ENCODE measurements around the gene TMPRSS9.

The TMPRSS9 gene

GRCh38 chr19:2440515-2440914 is 80.5 kb downstream of the TMPRSS9 start:
- Histone ChIP-seq H3K4me3 (ENCODE audit: insufficient read depth in 1 of 2, low read depth in 1 of 2, low read length in 2 of 2) (no peak overlapping the region), H2AK5ac (ENCODE audit: low read length, severe bottlenecking) (no peak overlapping the region), H4K8ac (ENCODE audit: low read length) (no peak overlapping the region), H2BK15ac (ENCODE audit: low read depth, poor library complexity, severe bottlenecking) (no peak overlapping the region), H3K18ac (ENCODE audit: low read depth in 1 of 2, low read length in 2 of 2) (no peak overlapping the region), H3K14ac (ENCODE audit: low read length in 2 of 2) (no peak overlapping the region), H2BK5ac (ENCODE audit: low read depth, low read length, poor library complexity, severe bottlenecking) (no peak overlapping the region), H3K4me1 (ENCODE audit: control insufficient read depth, insufficient read depth, low read depth, low read length) (no peaks in the 10 kb centered on the region), H2BK12ac (ENCODE audit: low read length in 2 of 2) (no peak overlapping the region), H2BK120ac (ENCODE audit: low read depth, low read length) (no peak overlapping the region), H3K23ac (ENCODE audit: low read length in 2 of 2) (no peak overlapping the region), H3K79me1 (replicated peaks; ENCODE audit: low read length, poor library complexity, severe bottlenecking) (peaks cover 57% of the 10 kb centered on the region), H3K4me2 (ENCODE audit: low read length, poor library complexity, severe bottlenecking) (no peak overlapping the region), H4K91ac (ENCODE audit: low read length) (no peak overlapping the region), H3K27ac (ENCODE audit: low read length, poor library complexity, severe bottlenecking) (no peak overlapping the region), H3K4ac (ENCODE audit: low read depth in 1 of 2, low read length in 2 of 2) (no peak overlapping the region), H3K9me3 (ENCODE audit: control insufficient read depth, low read length) (no peaks in the 10 kb centered on the region), H2AFZ (ENCODE audit: low read depth, low read length) (no peak overlapping the region), H3K27me3 (ENCODE audit: control insufficient read depth in 1 of 2, insufficient read depth in 1 of 2, low read length in 2 of 2) (no peaks in the 10 kb centered on the region), H3K9ac (ENCODE audit: low read length) (no peak overlapping the region), H3K36me3 (ENCODE audit: control insufficient read depth in 1 of 2, insufficient read depth in 2 of 2, low read depth in 1 of 2, low read length in 2 of 2) (peaks cover 38 to 70% of the 10 kb centered on the region in 2 experiments)
- no peak for DNase-seq
- 100% methylated on average over 1 of the region's 1 CpG for WGBS

- DNase-seq = no peak
- H2AFZ ChIP-seq (ENCODE audit: low read depth, low read length) = no peak overlapping the region
- no peak overlapping the region for H2AK5ac ChIP-seq (ENCODE audit: low read length, severe bottlenecking)
- H3K9me3 ChIP-seq (ENCODE audit: control insufficient read depth, low read length) = no peaks in the 10 kb centered on the region
- H2BK12ac ChIP-seq (ENCODE audit: low read length in 2 of 2) = no peak overlapping the region
- no peak overlapping the region for H4K8ac ChIP-seq (ENCODE audit: low read length)
- no peak overlapping the region for H3K4me3 ChIP-seq (ENCODE audit: insufficient read depth in 1 of 2, low read depth in 1 of 2, low read length in 2 of 2)
- H3K4ac ChIP-seq (ENCODE audit: low read depth in 1 of 2, low read length in 2 of 2) = no peak overlapping the region
- no peak overlapping the region for H3K14ac ChIP-seq (ENCODE audit: low read length in 2 of 2)
- no peaks in the 10 kb centered on the region for H3K27me3 ChIP-seq (ENCODE audit: control insufficient read depth in 1 of 2, insufficient read depth in 1 of 2, low read length in 2 of 2)
- H3K23ac ChIP-seq (ENCODE audit: low read length in 2 of 2) = no peak overlapping the region
- no peak overlapping the region for H2BK5ac ChIP-seq (ENCODE audit: low read depth, low read length, poor library complexity, severe bottlenecking)
- no peak overlapping the region for H3K18ac ChIP-seq (ENCODE audit: low read depth in 1 of 2, low read length in 2 of 2)
- H4K91ac ChIP-seq (ENCODE audit: low read length) = no peak overlapping the region
- H3K36me3 ChIP-seq (ENCODE audit: control insufficient read depth in 1 of 2, insufficient read depth in 2 of 2, low read depth in 1 of 2, low read length in 2 of 2) = peaks cover 38 to 70% of the 10 kb centered on the region in 2 experiments
- peaks cover 2% of the 10 kb centered on the region for H3K4me1 ChIP-seq (ENCODE audit: control insufficient read depth, insufficient read depth, low read depth, low read length)
- H3K9ac ChIP-seq (ENCODE audit: low read length) = no peak overlapping the region
- H2BK15ac ChIP-seq (ENCODE audit: low read depth, poor library complexity, severe bottlenecking) = no peak overlapping the region
- H3K4me2 ChIP-seq (ENCODE audit: low read length, poor library complexity, severe bottlenecking) = no peak overlapping the region
- peaks cover 55% of the 10 kb centered on the region for H3K79me1 ChIP-seq (replicated peaks; ENCODE audit: low read length, poor library complexity, severe bottlenecking)
- H3K27ac ChIP-seq (ENCODE audit: low read length, poor library complexity, severe bottlenecking) = no peak overlapping the region
- WGBS = 97% methylated on average over 26 of the region's 26 CpGs
- H2BK120ac ChIP-seq (ENCODE audit: low read depth, low read length) = no peak overlapping the region
Observed at GRCh38 chr19:2441096-2441752, 81.2 kb downstream of the TMPRSS9 start.

- H3K4me2 ChIP-seq (ENCODE audit: low read length, poor library complexity, severe bottlenecking) = no peak overlapping the region
- peaks cover 26 to 64% of the 10 kb centered on the region in 2 experiments for H3K36me3 ChIP-seq (ENCODE audit: control insufficient read depth in 1 of 2, insufficient read depth in 2 of 2, low read depth in 1 of 2, low read length in 2 of 2)
- WGBS = 95% methylated on average over 22 of the region's 22 CpGs
- no peak overlapping the region for H3K27ac ChIP-seq (ENCODE audit: low read length, poor library complexity, severe bottlenecking)
- H3K9me3 ChIP-seq (ENCODE audit: control insufficient read depth, low read length) = no peaks in the 10 kb centered on the region
- H4K8ac ChIP-seq (ENCODE audit: low read length) = no peak overlapping the region
- H3K23ac ChIP-seq (ENCODE audit: low read length in 2 of 2) = no peak overlapping the region
- H3K9ac ChIP-seq (ENCODE audit: low read length) = no peak overlapping the region
- H3K4me1 ChIP-seq (ENCODE audit: control insufficient read depth, insufficient read depth, low read depth, low read length) = peaks cover 6% of the 10 kb centered on the region
- no peak overlapping the region for H2BK15ac ChIP-seq (ENCODE audit: low read depth, poor library complexity, severe bottlenecking)
- peak overlapping the region; percentile 18 for H4K91ac ChIP-seq (ENCODE audit: low read length)
- no peak overlapping the region for H2BK120ac ChIP-seq (ENCODE audit: low read depth, low read length)
- no peak overlapping the region for H2BK12ac ChIP-seq (ENCODE audit: low read length in 2 of 2)
- no peak overlapping the region for H3K14ac ChIP-seq (ENCODE audit: low read length in 2 of 2)
- DNase-seq = no peak
- H2BK5ac ChIP-seq (ENCODE audit: low read depth, low read length, poor library complexity, severe bottlenecking) = no peak overlapping the region
- H3K27me3 ChIP-seq (ENCODE audit: control insufficient read depth in 1 of 2, insufficient read depth in 1 of 2, low read length in 2 of 2) = no peaks in the 10 kb centered on the region
- no peak overlapping the region for H3K18ac ChIP-seq (ENCODE audit: low read depth in 1 of 2, low read length in 2 of 2)
- H2AFZ ChIP-seq (ENCODE audit: low read depth, low read length) = no peak overlapping the region
- no peak overlapping the region for H3K4ac ChIP-seq (ENCODE audit: low read depth in 1 of 2, low read length in 2 of 2)
- peaks cover 43% of the 10 kb centered on the region for H3K79me1 ChIP-seq (replicated peaks; ENCODE audit: low read length, poor library complexity, severe bottlenecking)
- no peak overlapping the region for H2AK5ac ChIP-seq (ENCODE audit: low read length, severe bottlenecking)
- no peak overlapping the region for H3K4me3 ChIP-seq (ENCODE audit: insufficient read depth in 1 of 2, low read depth in 1 of 2, low read length in 2 of 2)
Observed at GRCh38 chr19:2443116-2443784, 83.2 kb downstream of the TMPRSS9 start.

- Histone ChIP-seq H3K4me2 (ENCODE audit: low read length, poor library complexity, severe bottlenecking) (no peak overlapping the region), H3K4ac (ENCODE audit: low read depth in 1 of 2, low read length in 2 of 2) (no peak overlapping the region), H3K23ac (ENCODE audit: low read length in 2 of 2) (no peak overlapping the region), H3K27ac (ENCODE audit: low read length, poor library complexity, severe bottlenecking) (no peak overlapping the region), H4K8ac (ENCODE audit: low read length) (no peak overlapping the region), H2AFZ (ENCODE audit: low read depth, low read length) (no peak overlapping the region), H2BK5ac (ENCODE audit: low read depth, low read length, poor library complexity, severe bottlenecking) (no peak overlapping the region), H3K4me1 (ENCODE audit: control insufficient read depth, insufficient read depth, low read depth, low read length) (peaks cover 6% of the 10 kb centered on the region), H2BK120ac (ENCODE audit: low read depth, low read length) (no peak overlapping the region), H3K18ac (ENCODE audit: low read depth in 1 of 2, low read length in 2 of 2) (no peak overlapping the region), H3K9ac (ENCODE audit: low read length) (no peak overlapping the region), H3K14ac (ENCODE audit: low read length in 2 of 2) (no peak overlapping the region), H2BK15ac (ENCODE audit: low read depth, poor library complexity, severe bottlenecking) (no peak overlapping the region), H4K91ac (ENCODE audit: low read length) (no peak overlapping the region), H3K27me3 (ENCODE audit: control insufficient read depth in 1 of 2, insufficient read depth in 1 of 2, low read length in 2 of 2) (no peaks in the 10 kb centered on the region), H2AK5ac (ENCODE audit: low read length, severe bottlenecking) (no peak overlapping the region), H3K9me3 (ENCODE audit: control insufficient read depth, low read length) (no peaks in the 10 kb centered on the region), H3K4me3 (ENCODE audit: insufficient read depth in 1 of 2, low read depth in 1 of 2, low read length in 2 of 2) (no peak overlapping the region), H3K36me3 (ENCODE audit: control insufficient read depth in 1 of 2, insufficient read depth in 2 of 2, low read depth in 1 of 2, low read length in 2 of 2) (peaks cover 24 to 62% of the 10 kb centered on the region in 2 experiments), H2BK12ac (ENCODE audit: low read length in 2 of 2) (no peak overlapping the region), H3K79me1 (replicated peaks; ENCODE audit: low read length, poor library complexity, severe bottlenecking) (peaks cover 37% of the 10 kb centered on the region)
- 96% methylated on average over 17 of the region's 17 CpGs for WGBS
- DNase-seq = no peak
Observed at GRCh38 chr19:2443785-2444182, 83.7 kb downstream of the TMPRSS9 start.

Data from mesenchymal stem cell (in vitro differentiated cells and primary cell).